SU-DHL-6 (cell line): Measurements from ENCODE around the gene CDR2L.

Experiments used
- EZH2phosphoT487 ChIP-seq: fragments of 200-600 bp; sonication (generic), shearing (Covaris generic); conservative IDR thresholded peaks from 2 replicates; pipeline ENCODE4 v1.6.1; 2018; ENCODE audit warnings: mild to moderate bottlenecking, antibody characterized with exemption, low read length, moderate library complexity, mixed read lengths
- TF ChIP-seq, protein P1 (sequence below): fragments of 200-600 bp; sonication (generic); IDR thresholded peaks from one replicate; pipeline ENCODE4 v1.5.1; 2017; ENCODE audit warnings: antibody characterized with exemption, mild to moderate bottlenecking, low read length, moderate library complexity; ENCODE audit not compliant: insufficient read depth, poor library complexity, severe bottlenecking

DNA sequence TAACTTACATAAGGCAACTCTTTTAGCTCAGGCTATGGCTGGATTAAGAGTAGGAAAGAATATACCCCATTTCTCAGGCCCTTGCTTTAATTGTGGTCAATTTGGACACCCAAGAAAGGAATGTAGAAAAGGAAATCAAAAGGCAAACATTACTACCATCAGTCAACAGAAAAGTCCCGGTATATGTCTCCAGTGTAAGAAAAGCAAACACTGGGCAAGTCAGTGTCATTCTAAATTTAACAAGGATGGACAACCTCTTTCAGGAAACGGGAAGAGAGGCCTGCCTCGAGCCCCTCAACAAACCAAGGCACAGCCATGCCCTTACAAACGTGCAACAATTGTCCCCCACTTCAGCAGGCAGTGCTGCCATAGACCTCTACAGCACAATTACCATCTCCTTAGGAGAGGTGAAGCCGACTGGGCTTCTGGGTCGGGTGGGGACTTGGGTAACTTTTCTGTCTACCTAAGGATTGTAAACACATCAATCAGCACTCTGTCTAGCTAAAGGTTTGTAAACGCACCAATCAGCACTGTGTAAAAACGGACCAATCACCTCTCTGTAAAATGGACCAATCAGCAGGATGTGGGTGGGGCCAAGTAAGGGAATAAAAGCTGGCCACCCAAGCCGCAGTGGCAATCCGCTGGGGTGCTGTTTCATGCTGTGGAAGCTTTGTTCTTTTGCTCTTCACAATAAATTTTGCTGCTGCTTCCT is 37.4 kb downstream of the CDR2L start:
- TF ChIP-seq, protein P1, sequence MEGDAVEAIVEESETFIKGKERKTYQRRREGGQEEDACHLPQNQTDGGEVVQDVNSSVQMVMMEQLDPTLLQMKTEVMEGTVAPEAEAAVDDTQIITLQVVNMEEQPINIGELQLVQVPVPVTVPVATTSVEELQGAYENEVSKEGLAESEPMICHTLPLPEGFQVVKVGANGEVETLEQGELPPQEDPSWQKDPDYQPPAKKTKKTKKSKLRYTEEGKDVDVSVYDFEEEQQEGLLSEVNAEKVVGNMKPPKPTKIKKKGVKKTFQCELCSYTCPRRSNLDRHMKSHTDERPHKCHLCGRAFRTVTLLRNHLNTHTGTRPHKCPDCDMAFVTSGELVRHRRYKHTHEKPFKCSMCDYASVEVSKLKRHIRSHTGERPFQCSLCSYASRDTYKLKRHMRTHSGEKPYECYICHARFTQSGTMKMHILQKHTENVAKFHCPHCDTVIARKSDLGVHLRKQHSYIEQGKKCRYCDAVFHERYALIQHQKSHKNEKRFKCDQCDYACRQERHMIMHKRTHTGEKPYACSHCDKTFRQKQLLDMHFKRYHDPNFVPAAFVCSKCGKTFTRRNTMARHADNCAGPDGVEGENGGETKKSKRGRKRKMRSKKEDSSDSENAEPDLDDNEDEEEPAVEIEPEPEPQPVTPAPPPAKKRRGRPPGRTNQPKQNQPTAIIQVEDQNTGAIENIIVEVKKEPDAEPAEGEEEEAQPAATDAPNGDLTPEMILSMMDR = no peak
- no peak for TF ChIP-seq EZH2phosphoT487
